H1 (cell line): Measurements from ENCODE around the gene GNB1L. TPM values are rescaled to one million over a fixed set of nuclear protein-coding genes. Genes with fewer than 3 reads are reported as not detected.

Experiments used
- CTCF ChIA-PET: fragments of 300-600 bp; sonication (Branson Sonifier 250); formaldehyde crosslinking; loops from one replicate; lab custom pipeline; 2021; ENCODE audit not compliant: partially characterized antibody; lab: Charles Lee
- POLR2A ChIA-PET: fragments of 300-600 bp; sonication (Branson Sonifier 250); formaldehyde crosslinking; loops from one replicate; lab custom pipeline; 2021; ENCODE audit warnings: inconsistent platforms; ENCODE audit not compliant: partially characterized antibody; lab: Charles Lee
- DNase-seq, 2 experiments: peaks; one replicate each; pipeline versions ENCODE4 v3.0.0 to v3.0.0-alpha.2; 2010 to 2022; ENCODE audit warnings: low spot score in 2 of 2, low read depth in 1 of 2, mixed read lengths in 1 of 2
- FAIRE-seq: peaks from 2 replicates; lab custom pipeline; 2011; peaks lifted over from hg19 to GRCh38; lab: Jason Lieb, UNC
- H2AFZ ChIP-seq: 2 replicates; pipeline ENCODE4 v1.8.1; 2012; ENCODE audit warnings: low read length, inconsistent platforms
- H2AK5ac ChIP-seq: 2 replicates; pipeline ENCODE4 v1.6.1; 2013; ENCODE audit warnings: low read depth, low read length
- H2BK120ac ChIP-seq: replicated peaks from 2 replicates; pipeline ENCODE3; 2013; ENCODE audit warnings: low read depth, low read length, inconsistent platforms
- H2BK12ac ChIP-seq: 2 replicates; pipeline ENCODE4 v1.6.1; 2013; ENCODE audit warnings: low read depth, low read length
- H2BK15ac ChIP-seq: 2 replicates; pipeline ENCODE4 v1.6.1; 2013; ENCODE audit warnings: low read length
- H2BK20ac ChIP-seq: 2 replicates; pipeline ENCODE4 v1.6.1; 2013; ENCODE audit warnings: low read length
- H2BK5ac ChIP-seq: 2 replicates; pipeline ENCODE4 v1.6.1; 2013; ENCODE audit warnings: low read depth, low read length
- H3K14ac ChIP-seq: 2 replicates; pipeline ENCODE4 v1.6.1; 2013; ENCODE audit warnings: inconsistent platforms; ENCODE audit not compliant: insufficient read length
- H3K18ac ChIP-seq: 2 replicates; pipeline ENCODE4 v1.6.1; 2013; ENCODE audit warnings: low read length; ENCODE audit errors: extremely low read depth
- H3K23ac ChIP-seq: 2 replicates; pipeline ENCODE4 v1.6.1; 2013; ENCODE audit warnings: inconsistent platforms; ENCODE audit not compliant: insufficient read length
- H3K23me2 ChIP-seq: 2 replicates; pipeline ENCODE4 v1.6.1; 2013; ENCODE audit warnings: low read depth, low read length
- H3K27ac ChIP-seq: 2 replicates; pipeline ENCODE4 v1.6.1; 2011; ENCODE audit warnings: low read depth, low read length, inconsistent platforms
- H3K27me3 ChIP-seq, 4 experiments: replicated peaks in 1 of 4; 1 replicate in 1 of 4; 2 replicates in 3 of 4; pipeline versions ENCODE4 v1.6.1 to v1.8.1; 2011 to 2013; ENCODE audit warnings: low read length in 3 of 4, mild to moderate bottlenecking in 3 of 4, inconsistent platforms in 2 of 4, mixed read lengths in 2 of 4, moderate library complexity in 1 of 4; ENCODE audit not compliant: control insufficient read depth in 3 of 4, insufficient read depth in 3 of 4; ENCODE audit errors: extremely low read depth in 1 of 4
- H3K36me3 ChIP-seq, 4 experiments: 2 replicates each; pipeline versions ENCODE4 v1.6.1 to v1.8.1; 2011 to 2013; ENCODE audit warnings: mild to moderate bottlenecking in 4 of 4, low read length in 3 of 4, moderate library complexity in 2 of 4, control low read depth in 1 of 4, inconsistent platforms in 1 of 4; ENCODE audit not compliant: insufficient read depth in 4 of 4, control insufficient read depth in 2 of 4
- H3K4ac ChIP-seq: replicated peaks from 2 replicates; pipeline ENCODE3; 2013; ENCODE audit warnings: low read length, low read depth, mixed read lengths, inconsistent platforms; ENCODE audit not compliant: insufficient read length
- H3K4me1 ChIP-seq, 4 experiments: replicated peaks in 1 of 4; 1 replicate in 1 of 4; 2 replicates in 3 of 4; pipeline versions ENCODE4 v1.6.1 to v1.8.1; 2011 to 2013; ENCODE audit warnings: low read length in 3 of 4, inconsistent platforms in 2 of 4, mixed read lengths in 1 of 4; ENCODE audit not compliant: insufficient read depth in 4 of 4, control insufficient read depth in 3 of 4
- H3K4me2 ChIP-seq, 2 experiments: 2 replicates each; pipeline versions ENCODE4 v1.6.1 to v1.8.1; 2011 to 2013; ENCODE audit warnings: low read depth in 2 of 2, low read length in 2 of 2, control low read depth in 1 of 2, inconsistent platforms in 1 of 2, mild to moderate bottlenecking in 1 of 2; ENCODE audit not compliant: insufficient read depth in 1 of 2
- H3K4me3 ChIP-seq, 4 experiments: fragments of 200-600, 300-600 bp in 1 of 4; sonication (generic), shearing (Covaris generic), sonication (Bioruptor Twin) in 1 of 4; 2 replicates each; pipeline versions ENCODE4 v1.5.1 to v1.8.1; 2011 to 2016; ENCODE audit warnings: low read length in 4 of 4, low read depth in 3 of 4, control low read depth in 2 of 4, inconsistent platforms in 2 of 4, mild to moderate bottlenecking in 2 of 4, mixed read lengths in 1 of 4, moderate library complexity in 1 of 4; ENCODE audit not compliant: insufficient read depth in 2 of 4; ENCODE audit errors: extremely low read depth in 1 of 4
- H3K56ac ChIP-seq: replicated peaks from 2 replicates; pipeline ENCODE3; 2013; ENCODE audit warnings: low read depth, mild to moderate bottlenecking, mixed read lengths, low read length, inconsistent platforms; ENCODE audit not compliant: insufficient read length
- H3K79me1 ChIP-seq: 2 replicates; pipeline ENCODE4 v1.6.1; 2013; ENCODE audit warnings: low read depth, low read length, control low read depth
- H3K79me2 ChIP-seq, 2 experiments: 2 replicates each; pipeline versions ENCODE4 v1.6.1 to v1.8.1; 2012 to 2013; ENCODE audit warnings: low read length in 2 of 2, mild to moderate bottlenecking in 2 of 2, inconsistent platforms in 1 of 2; ENCODE audit not compliant: insufficient read depth in 2 of 2, control insufficient read depth in 1 of 2
- H3K9ac ChIP-seq, 4 experiments: replicated peaks in 1 of 4; 1 replicate in 1 of 4; 2 replicates in 3 of 4; pipeline versions ENCODE4 v1.6.1 to v1.8.1; 2011 to 2013; ENCODE audit warnings: low read depth in 3 of 4, low read length in 3 of 4, control low read depth in 2 of 4, mild to moderate bottlenecking in 2 of 4, moderate library complexity in 2 of 4, inconsistent platforms in 1 of 4; ENCODE audit errors: extremely low read depth in 1 of 4
- H3K9me3 ChIP-seq, 2 experiments: 2 replicates each; pipeline versions ENCODE4 v1.6.1 to v1.8.1; 2012 to 2013; ENCODE audit warnings: mild to moderate bottlenecking in 2 of 2, moderate library complexity in 2 of 2, control low read depth in 1 of 2, inconsistent platforms in 1 of 2, low read depth in 1 of 2, low read length in 1 of 2, mixed read lengths in 1 of 2; ENCODE audit not compliant: insufficient read depth in 2 of 2
- H4K20me1 ChIP-seq, 2 experiments: replicated peaks in 1 of 2; 2 replicates each; pipeline versions ENCODE3 to v1.8.1; 2011 to 2013; ENCODE audit warnings: inconsistent platforms in 2 of 2, low read length in 2 of 2, mild to moderate bottlenecking in 1 of 2; ENCODE audit not compliant: insufficient read depth in 2 of 2, control insufficient read depth in 1 of 2
- H4K5ac ChIP-seq: 2 replicates; pipeline ENCODE4 v1.6.1; 2013; ENCODE audit warnings: low read length, low read depth, mixed read lengths, inconsistent platforms; ENCODE audit not compliant: insufficient read length
- H4K8ac ChIP-seq: 2 replicates; pipeline ENCODE4 v1.8.0; 2013; ENCODE audit warnings: mild to moderate bottlenecking, moderate library complexity, low read length, inconsistent platforms; ENCODE audit not compliant: insufficient read depth; ENCODE audit errors: extremely low read depth
- H4K91ac ChIP-seq: replicated peaks from 2 replicates; pipeline ENCODE3; 2013; ENCODE audit warnings: low read length, mixed read lengths, inconsistent platforms; ENCODE audit not compliant: insufficient read length
- CBX5 ChIP-seq: fragments of 300-800, 300-1000 bp; sonication (generic); IDR thresholded peaks from 2 replicates; pipeline ENCODE4 v1.7.1; 2016; ENCODE audit warnings: antibody characterized with exemption, low read length, low read depth
- FOSL1 ChIP-seq: IDR thresholded peaks from 2 replicates; pipeline ENCODE4 v1.6.1; 2011; ENCODE audit warnings: mild to moderate bottlenecking, low read depth, low read length, moderate library complexity; ENCODE audit not compliant: insufficient read depth
- JUND ChIP-seq: IDR thresholded peaks from 2 replicates; pipeline ENCODE4 v1.6.1; 2011; ENCODE audit warnings: mild to moderate bottlenecking, improper control_type of control experiment, low read length
- KDM4A ChIP-seq: IDR thresholded peaks from one replicate; pipeline ENCODE4 v1.7.1; 2012; ENCODE audit warnings: low read depth, mild to moderate bottlenecking, moderate library complexity, low read length, inconsistent platforms; ENCODE audit not compliant: severe bottlenecking
- NANOG ChIP-seq: IDR thresholded peaks from 2 replicates; pipeline ENCODE4 v1.6.1; 2011; ENCODE audit warnings: low read length, low read depth, mild to moderate bottlenecking, inconsistent platforms; ENCODE audit not compliant: insufficient read depth, poor library complexity, severe bottlenecking
- PHF8 ChIP-seq: fragments of 200-600 bp; sonication (generic); conservative IDR thresholded peaks from 2 replicates; pipeline ENCODE4 v1.7.1; 2012; ENCODE audit warnings: low read depth, mild to moderate bottlenecking, inconsistent platforms, low read length, moderate library complexity
- RAD21 ChIP-seq, 2 experiments: IDR thresholded peaks in 1 of 2; conservative IDR thresholded peaks in 1 of 2; 2 replicates each; pipeline ENCODE4 v1.6.1; 2011; ENCODE audit warnings: low read depth in 2 of 2, low read length in 2 of 2, improper control_type of control experiment in 1 of 2, inconsistent platforms in 1 of 2, mild to moderate bottlenecking in 1 of 2, moderate library complexity in 1 of 2
- RBBP5 ChIP-seq: IDR thresholded peaks from 2 replicates; pipeline ENCODE4 v1.7.1; 2012; ENCODE audit warnings: low read depth, mild to moderate bottlenecking, inconsistent platforms, low read length, moderate library complexity, borderline replicate concordance
- SIN3A ChIP-seq, 2 experiments: IDR thresholded peaks in 1 of 2; conservative IDR thresholded peaks in 1 of 2; 2 replicates each; pipeline ENCODE4 v1.6.1; 2011 to 2012; ENCODE audit warnings: low read length in 2 of 2, improper control_type of control experiment in 1 of 2, low read depth in 1 of 2, mild to moderate bottlenecking in 1 of 2
- YY1 ChIP-seq: IDR thresholded peaks from 2 replicates; pipeline ENCODE4 v1.6.1; 2011; ENCODE audit warnings: low read depth, mild to moderate bottlenecking, low read length
- WGBS, 2 experiments: shearing (Covaris generic) in 1 of 2; methylation state at CpG; one replicate each; pipeline versions ENCODE4 v1.1.6 to v1.1.7; 2013 to 2015; ENCODE audit warnings: low lambda C conversion rate in 2 of 2, mixed read lengths in 2 of 2, inconsistent platforms in 1 of 2, low coverage in 1 of 2, missing lambda C conversion rate in 1 of 2; ENCODE audit not compliant: insufficient replicate concordance in 2 of 2, insufficient coverage in 1 of 2, insufficient read length in 1 of 2; ENCODE audit errors: extremely low coverage in 1 of 2, missing lambda C conversion rate in 1 of 2; 5-methylcytosine and 5-hydroxymethylcytosine counted together
- polyA plus RNA-seq, 7 experiments: library from polyadenylated mRNA; depleted of rRNA in 3 of 7; stranded (reverse) in 5 of 7; unstranded in 2 of 7; fragments of >200 nt in 5 of 7; fragments of 200-250 nt in 2 of 7; gene quantifications; 1 replicate in 5 of 7; 2 replicates in 1 of 7; 4 replicates in 1 of 7; pipeline versions ENCODE4 v1.2.1 to v1.2.3, GENCODE V29; 2011 to 2013; ENCODE audit warnings: missing spikeins in 2 of 7, mixed read lengths in 2 of 7
- total RNA-seq: library from RNA; stranded (reverse); fragmentation: NEBNext Ultra II Directional; extraction: Animal tissue kit (Norgen Biotek cat#: 25700); gene quantifications from 2 replicates; pipeline ENCODE4 v1.2.1, GENCODE V29; 2021
- TF ChIP-seq, protein P1 (sequence below): IDR thresholded peaks from 2 replicates; pipeline ENCODE4 v1.6.1; 2011; ENCODE audit warnings: low read length, improper control_type of control experiment

GNB1L gene
- total and polyA plus RNA-seq, 2 of the 8 experiments (the other 6 are each of a cell fraction or from before 2014, with no cell fraction given): 14.0 to 15.6 TPM

DNA sequence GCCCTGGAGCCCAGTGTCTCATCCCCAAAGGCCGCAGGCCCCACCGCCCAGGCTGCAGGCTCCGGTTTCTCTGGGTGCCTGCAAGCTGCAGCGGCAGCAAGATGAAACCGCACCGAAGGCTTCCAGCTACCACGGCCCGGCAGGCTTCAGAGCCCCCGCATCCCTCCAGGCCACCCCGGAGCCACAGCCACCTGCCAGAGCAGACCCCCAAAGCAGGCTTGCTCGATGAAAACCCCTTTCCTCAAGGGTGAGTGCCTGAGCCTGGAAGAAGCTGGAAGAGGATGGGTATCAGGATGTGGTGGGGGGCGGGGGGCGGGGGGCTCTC, 24.5 kb upstream of the GNB1L start:
- no peak overlapping the region for H2BK120ac ChIP-seq
- POLR2A ChIA-PET: interaction anchor here (1.0 to 3.9 kb wide), 3 partner anchors 8 to 20 kb away, joined by 3 to 27 read pairs (median 3); no protein-coding TSS in a partner anchor
- H2BK5ac ChIP-seq: no peak overlapping the region
- H4K5ac ChIP-seq: no peak overlapping the region
- 0 out of 8 replicates have a peak, but pooled peaks cover 0 to 2% (median 0%) of the 10 kb centered on the region in 4 experiments for H3K36me3 ChIP-seq
- no peak overlapping the region for H2BK15ac ChIP-seq
- FAIRE-seq (no peak), DNase-seq (peak in 1 of 2 experiments; percentile 41)
- no peak overlapping the region for H3K14ac ChIP-seq
- no peaks in the 10 kb centered on the region for H3K79me2 ChIP-seq
- peaks cover 0 to 3% (median 0%) of the 10 kb centered on the region in 4 experiments; a peak in 1 of 7 replicates for H3K27me3 ChIP-seq
- no peak overlapping the region for H2BK12ac ChIP-seq
- H4K8ac ChIP-seq: no peak overlapping the region
- H3K79me1 ChIP-seq: no peaks in the 10 kb centered on the region; the same call in 1 of the 2 replicates
- H3K4ac ChIP-seq: no peak overlapping the region
- H3K23ac ChIP-seq: no peak overlapping the region
- 95% methylated on average over 11 of the region's 13 CpGs; no CpG with 5 or more reads in 1 of the 2 experiments for WGBS, 2 experiments
- peaks cover 11 to 26% (median 20%) of the 10 kb centered on the region in 4 experiments for H3K4me1 ChIP-seq
- no peak overlapping the region; a peak in 1 of 4 replicates for H3K4me2 ChIP-seq
- H3K9ac ChIP-seq: no peak overlapping the region
- H3K23me2 ChIP-seq: peaks cover 4% of the 10 kb centered on the region
- no peaks in the 10 kb centered on the region for H3K9me3 ChIP-seq
- H3K56ac ChIP-seq: no peak overlapping the region
- H3K4me3 ChIP-seq: no peak overlapping the region
- no peak overlapping the region for H2AFZ ChIP-seq
- peak overlapping the region; percentile 25 for H4K91ac ChIP-seq
- no peak overlapping the region; the same call in 1 of the 2 replicates for H3K18ac ChIP-seq
- CTCF ChIA-PET: interaction anchor here (1.3 to 2.2 kb wide), 3 partner anchors 11 to 31 kb away, joined by 3 to 12 read pairs (median 3); no protein-coding TSS in a partner anchor
- H3K27ac ChIP-seq: no peak overlapping the region
- peak overlapping the region; percentile 32; the same call in 1 of the 2 replicates for H2BK20ac ChIP-seq
- no peaks in the 10 kb centered on the region for H4K20me1 ChIP-seq
- no peak overlapping the region for H2AK5ac ChIP-seq
- TF ChIP-seq SIN3A (conservative IDR thresholded peaks at IDR 0.05 in 1 of 2, IDR thresholded peaks at IDR 0.05 in 1 of 2; ENCODE audit: low read depth in 1 of 2, low read length in 2 of 2): no peak
- no peak for TF ChIP-seq CBX5
- no peak for TF ChIP-seq FOSL1
- no peak for TF ChIP-seq JUND
- TF ChIP-seq RAD21 (IDR thresholded peaks at IDR 0.05 in 1 of 2, conservative IDR thresholded peaks at IDR 0.05 in 1 of 2; ENCODE audit: low read depth in 2 of 2, low read length in 2 of 2): no peak
- no peak for TF ChIP-seq KDM4A
- TF ChIP-seq YY1: no peak
- TF ChIP-seq NANOG: no peak
- TF ChIP-seq RBBP5: no peak
- no peak for TF ChIP-seq PHF8
- TF ChIP-seq, protein P1, sequence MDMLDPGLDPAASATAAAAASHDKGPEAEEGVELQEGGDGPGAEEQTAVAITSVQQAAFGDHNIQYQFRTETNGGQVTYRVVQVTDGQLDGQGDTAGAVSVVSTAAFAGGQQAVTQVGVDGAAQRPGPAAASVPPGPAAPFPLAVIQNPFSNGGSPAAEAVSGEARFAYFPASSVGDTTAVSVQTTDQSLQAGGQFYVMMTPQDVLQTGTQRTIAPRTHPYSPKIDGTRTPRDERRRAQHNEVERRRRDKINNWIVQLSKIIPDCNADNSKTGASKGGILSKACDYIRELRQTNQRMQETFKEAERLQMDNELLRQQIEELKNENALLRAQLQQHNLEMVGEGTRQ: no peak
